ENCODE results near the gene ZNF598. TPM values are rescaled to one million over a fixed set of nuclear protein-coding genes. Genes with fewer than 3 reads are reported as not detected.
"Not testable (repeated sequence)": the region's sequence is repeated elsewhere in the genome, so short reads cannot be mapped to it uniquely, and the experiment has no call there.

Gene ZNF598
- total RNA-seq, 2 donors from 2014 or later, result 45.6 to 49.5 TPM

- 86 to 87% methylated on average over 25 to 34 of the region's 34 CpGs for WGBS, 2 experiments (ENCODE audit: insufficient coverage in 1 of 2, insufficient read length in 1 of 2)
- no peaks in the 10 kb centered on the region for H3K27me3 ChIP-seq (ENCODE audit: control insufficient read depth, insufficient read depth, low read length, poor library complexity, severe bottlenecking)
- no peak overlapping the region for H3K27ac Mint-ChIP-seq
- peaks cover 4% of the 10 kb centered on the region for H3K36me3 Mint-ChIP-seq (ENCODE audit: low read depth)
- H3K9me3 Mint-ChIP-seq, result no peaks in the 10 kb centered on the region
- no peak overlapping the region for H3K4me3 Mint-ChIP-seq
- H3K4me1 Mint-ChIP-seq, result peaks cover 7% of the 10 kb centered on the region
- peaks cover 5% of the 10 kb centered on the region for H3K36me3 ChIP-seq (ENCODE audit: control insufficient read depth, insufficient read depth, low read length)
- peak; percentile 65 for DNase-seq
- no peaks in the 10 kb centered on the region for H3K27me3 Mint-ChIP-seq (ENCODE audit: insufficient read depth)
- peaks cover 6% of the 10 kb centered on the region for H3K4me1 ChIP-seq (ENCODE audit: control insufficient read depth, insufficient read depth, low read length)
- TF ChIP-seq, protein P1, sequence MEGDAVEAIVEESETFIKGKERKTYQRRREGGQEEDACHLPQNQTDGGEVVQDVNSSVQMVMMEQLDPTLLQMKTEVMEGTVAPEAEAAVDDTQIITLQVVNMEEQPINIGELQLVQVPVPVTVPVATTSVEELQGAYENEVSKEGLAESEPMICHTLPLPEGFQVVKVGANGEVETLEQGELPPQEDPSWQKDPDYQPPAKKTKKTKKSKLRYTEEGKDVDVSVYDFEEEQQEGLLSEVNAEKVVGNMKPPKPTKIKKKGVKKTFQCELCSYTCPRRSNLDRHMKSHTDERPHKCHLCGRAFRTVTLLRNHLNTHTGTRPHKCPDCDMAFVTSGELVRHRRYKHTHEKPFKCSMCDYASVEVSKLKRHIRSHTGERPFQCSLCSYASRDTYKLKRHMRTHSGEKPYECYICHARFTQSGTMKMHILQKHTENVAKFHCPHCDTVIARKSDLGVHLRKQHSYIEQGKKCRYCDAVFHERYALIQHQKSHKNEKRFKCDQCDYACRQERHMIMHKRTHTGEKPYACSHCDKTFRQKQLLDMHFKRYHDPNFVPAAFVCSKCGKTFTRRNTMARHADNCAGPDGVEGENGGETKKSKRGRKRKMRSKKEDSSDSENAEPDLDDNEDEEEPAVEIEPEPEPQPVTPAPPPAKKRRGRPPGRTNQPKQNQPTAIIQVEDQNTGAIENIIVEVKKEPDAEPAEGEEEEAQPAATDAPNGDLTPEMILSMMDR (conservative IDR thresholded peaks at IDR 0.05), result no peak
- H3K9me3 ChIP-seq (ENCODE audit: control insufficient read depth, low read length), result no peaks in the 10 kb centered on the region
- no peak overlapping the region for H3K9ac ChIP-seq (ENCODE audit: extremely low read depth, low read length, poor library complexity, severe bottlenecking)
- no peak overlapping the region for H3K4me3 ChIP-seq (ENCODE audit: low read length)
- H3K27ac ChIP-seq (ENCODE audit: low read depth, low read length), result peak overlapping the region; percentile 49
These were observed 26.0 kb upstream of the ZNF598 start for GRCh38 chr16:2035431-2036199.

GRCh38 chr16:2034696-2035430 is 25.2 kb upstream of the ZNF598 start:
- 90 to 93% methylated on average over 3 to 15 of the region's 17 CpGs for WGBS, 2 experiments (ENCODE audit: insufficient coverage in 1 of 2, insufficient read length in 1 of 2)
- no peaks in the 10 kb centered on the region for H3K9me3 Mint-ChIP-seq
- DNase-seq, result no peak
- Histone ChIP-seq H3K4me1 (ENCODE audit: control insufficient read depth, insufficient read depth, low read length) (peaks cover 6% of the 10 kb centered on the region), H3K36me3 (ENCODE audit: control insufficient read depth, insufficient read depth, low read length) (peaks cover 5% of the 10 kb centered on the region), H3K4me3 (ENCODE audit: low read length) (no peak overlapping the region), H3K9ac (ENCODE audit: extremely low read depth, low read length, poor library complexity, severe bottlenecking) (no peak overlapping the region), H3K27me3 (ENCODE audit: control insufficient read depth, insufficient read depth, low read length, poor library complexity, severe bottlenecking) (no peaks in the 10 kb centered on the region), H3K27ac (ENCODE audit: low read depth, low read length) (no peak overlapping the region), H3K9me3 (ENCODE audit: control insufficient read depth, low read length) (no peaks in the 10 kb centered on the region)
- TF ChIP-seq, protein P1 (conservative IDR thresholded peaks at IDR 0.05), result no peak
- H3K36me3 Mint-ChIP-seq (ENCODE audit: low read depth), result peaks cover 4% of the 10 kb centered on the region
- no peaks in the 10 kb centered on the region for H3K27me3 Mint-ChIP-seq (ENCODE audit: insufficient read depth)
- no peak overlapping the region for H3K27ac Mint-ChIP-seq
- no peak overlapping the region for H3K4me3 Mint-ChIP-seq
- H3K4me1 Mint-ChIP-seq, result peaks cover 7% of the 10 kb centered on the region

DNA sequence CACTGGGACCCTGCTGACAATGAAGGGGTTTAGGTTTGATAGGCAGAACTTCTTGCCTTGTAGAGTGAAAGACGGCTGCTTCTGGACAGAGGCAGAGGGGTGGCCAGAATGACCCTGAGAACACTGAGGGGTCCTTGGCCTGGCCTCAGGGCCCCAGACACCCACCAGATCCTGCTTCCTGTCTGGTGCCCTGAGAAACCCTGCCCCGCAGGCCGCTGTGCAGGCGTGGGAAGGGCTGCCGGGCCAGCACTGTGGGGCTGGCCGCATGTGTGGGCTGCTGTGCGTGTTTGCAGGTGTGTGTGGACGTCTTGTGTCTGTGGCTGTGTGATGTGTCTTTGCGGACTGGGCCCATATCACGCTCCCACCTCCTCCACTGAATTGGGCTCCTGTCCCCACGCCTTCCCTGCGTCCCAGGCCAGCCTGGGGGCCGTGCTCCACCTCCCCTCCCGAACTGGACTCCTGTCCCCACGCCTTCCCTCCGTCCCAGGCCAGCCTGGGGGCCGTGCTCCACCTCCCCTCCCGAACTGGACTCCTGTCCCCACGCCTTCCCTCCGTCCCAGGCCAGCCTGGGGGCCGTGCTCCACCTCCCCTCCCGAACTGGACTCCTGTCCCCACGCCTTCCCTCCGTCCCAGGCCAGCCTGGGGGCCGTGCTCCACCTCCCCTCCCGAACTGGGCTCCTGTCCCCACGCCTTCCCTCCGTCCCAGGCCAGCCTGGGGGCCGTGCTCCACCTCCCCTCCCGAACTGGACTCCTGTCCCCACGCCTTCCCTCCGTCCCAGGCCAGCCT is 24.5 kb upstream of the ZNF598 start:
- not testable (repeated sequence) for H3K9me3 Mint-ChIP-seq; H3K36me3 ChIP-seq (ENCODE audit: control insufficient read depth, insufficient read depth, low read length); DNase-seq; H3K27me3 Mint-ChIP-seq (ENCODE audit: insufficient read depth); H3K27ac Mint-ChIP-seq; H3K9me3 ChIP-seq (ENCODE audit: control insufficient read depth, low read length); H3K9ac ChIP-seq (ENCODE audit: extremely low read depth, low read length, poor library complexity, severe bottlenecking); H3K27me3 ChIP-seq (ENCODE audit: control insufficient read depth, insufficient read depth, low read length, poor library complexity, severe bottlenecking); H3K4me3 Mint-ChIP-seq; H3K36me3 Mint-ChIP-seq (ENCODE audit: low read depth); H3K4me3 ChIP-seq (ENCODE audit: low read length); H3K4me1 Mint-ChIP-seq; H3K4me1 ChIP-seq (ENCODE audit: control insufficient read depth, insufficient read depth, low read length)
- 81 to 95% methylated on average over 4 to 10 of the region's 32 CpGs for WGBS, 2 experiments (ENCODE audit: insufficient coverage in 1 of 2, insufficient read length in 1 of 2)
- H3K27ac ChIP-seq (ENCODE audit: low read depth, low read length), result peak overlapping the region; percentile 66

Measured in endodermal cell (in vitro differentiated cells).